Subcutaneous adipose tissue (tissue), 4 donors: Measurements from ENCODE around the gene SDSL. TPM values are rescaled to one million over a fixed set of nuclear protein-coding genes. Genes with fewer than 3 reads are reported as not detected.

ENCODE experiments used
- total RNA-seq, 4 donors: library from RNA; depleted of rRNA; stranded (reverse); fragments of >200 nt; gene quantifications; one replicate each; pipeline ENCODE4 v1.1.0, GENCODE V29; 2016
- TF ChIP-seq, protein P1 (sequence below): fragments of 450-650 bp; IDR thresholded peaks from one replicate; pipeline ENCODE4 v1.5.1; 2016; ENCODE audit warnings: low read depth, mild to moderate bottlenecking, control low read depth, antibody characterized with exemption, moderate library complexity

Gene SDSL
- total RNA-seq, 4 donors from 2014 or later: 2.9 to 12.1 (median 6.3) TPM

- TF ChIP-seq, protein P1, sequence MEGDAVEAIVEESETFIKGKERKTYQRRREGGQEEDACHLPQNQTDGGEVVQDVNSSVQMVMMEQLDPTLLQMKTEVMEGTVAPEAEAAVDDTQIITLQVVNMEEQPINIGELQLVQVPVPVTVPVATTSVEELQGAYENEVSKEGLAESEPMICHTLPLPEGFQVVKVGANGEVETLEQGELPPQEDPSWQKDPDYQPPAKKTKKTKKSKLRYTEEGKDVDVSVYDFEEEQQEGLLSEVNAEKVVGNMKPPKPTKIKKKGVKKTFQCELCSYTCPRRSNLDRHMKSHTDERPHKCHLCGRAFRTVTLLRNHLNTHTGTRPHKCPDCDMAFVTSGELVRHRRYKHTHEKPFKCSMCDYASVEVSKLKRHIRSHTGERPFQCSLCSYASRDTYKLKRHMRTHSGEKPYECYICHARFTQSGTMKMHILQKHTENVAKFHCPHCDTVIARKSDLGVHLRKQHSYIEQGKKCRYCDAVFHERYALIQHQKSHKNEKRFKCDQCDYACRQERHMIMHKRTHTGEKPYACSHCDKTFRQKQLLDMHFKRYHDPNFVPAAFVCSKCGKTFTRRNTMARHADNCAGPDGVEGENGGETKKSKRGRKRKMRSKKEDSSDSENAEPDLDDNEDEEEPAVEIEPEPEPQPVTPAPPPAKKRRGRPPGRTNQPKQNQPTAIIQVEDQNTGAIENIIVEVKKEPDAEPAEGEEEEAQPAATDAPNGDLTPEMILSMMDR: no peak
Observed at GRCh38 chr12:113467142-113467501, 44.9 kb downstream of the SDSL start.

GRCh38 chr12:113467502-113468364 is 45.6 kb downstream of the SDSL start:
- TF ChIP-seq, protein P1: no peak

- TF ChIP-seq, protein P1: no peak
Observed at GRCh38 chr12:113468365-113469223, 46.4 kb downstream of the SDSL start.

DNA sequence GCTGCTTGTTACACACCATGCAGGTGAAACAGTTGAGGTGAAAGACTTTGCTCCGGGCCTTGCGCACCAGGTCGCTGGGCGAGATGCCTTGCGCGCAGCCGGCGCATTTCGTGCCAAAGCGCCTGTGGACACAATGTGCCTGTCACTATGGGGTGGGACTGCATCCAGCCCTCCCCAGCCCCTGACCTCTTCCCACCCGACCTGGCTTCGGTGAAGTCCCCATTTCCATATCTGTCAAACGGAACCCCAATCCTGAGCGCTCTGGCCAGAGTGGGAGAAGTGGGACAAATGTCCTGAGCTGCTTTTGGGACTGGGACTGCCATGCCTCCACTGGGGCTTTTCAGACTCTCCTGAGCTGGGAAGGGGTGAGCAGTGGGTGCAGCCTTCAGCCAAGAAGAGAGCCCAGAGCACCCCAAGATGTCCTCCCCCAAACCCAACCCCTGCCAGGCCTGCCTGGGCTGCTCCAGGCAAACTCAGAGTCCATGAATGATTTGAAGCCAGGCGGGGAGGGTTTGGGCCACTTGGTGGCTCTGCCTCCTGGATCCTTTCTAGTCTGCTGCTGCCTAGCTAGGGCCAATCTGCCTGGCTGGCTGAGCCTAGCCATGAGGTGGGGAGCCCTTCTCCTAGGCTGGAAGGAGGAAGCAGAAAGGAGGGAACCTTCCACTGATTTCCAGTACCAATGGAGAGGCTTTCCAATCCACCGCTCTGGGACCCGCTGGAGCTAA is 47.2 kb downstream of the SDSL start:
- TF ChIP-seq, protein P1: no peak

DNA sequence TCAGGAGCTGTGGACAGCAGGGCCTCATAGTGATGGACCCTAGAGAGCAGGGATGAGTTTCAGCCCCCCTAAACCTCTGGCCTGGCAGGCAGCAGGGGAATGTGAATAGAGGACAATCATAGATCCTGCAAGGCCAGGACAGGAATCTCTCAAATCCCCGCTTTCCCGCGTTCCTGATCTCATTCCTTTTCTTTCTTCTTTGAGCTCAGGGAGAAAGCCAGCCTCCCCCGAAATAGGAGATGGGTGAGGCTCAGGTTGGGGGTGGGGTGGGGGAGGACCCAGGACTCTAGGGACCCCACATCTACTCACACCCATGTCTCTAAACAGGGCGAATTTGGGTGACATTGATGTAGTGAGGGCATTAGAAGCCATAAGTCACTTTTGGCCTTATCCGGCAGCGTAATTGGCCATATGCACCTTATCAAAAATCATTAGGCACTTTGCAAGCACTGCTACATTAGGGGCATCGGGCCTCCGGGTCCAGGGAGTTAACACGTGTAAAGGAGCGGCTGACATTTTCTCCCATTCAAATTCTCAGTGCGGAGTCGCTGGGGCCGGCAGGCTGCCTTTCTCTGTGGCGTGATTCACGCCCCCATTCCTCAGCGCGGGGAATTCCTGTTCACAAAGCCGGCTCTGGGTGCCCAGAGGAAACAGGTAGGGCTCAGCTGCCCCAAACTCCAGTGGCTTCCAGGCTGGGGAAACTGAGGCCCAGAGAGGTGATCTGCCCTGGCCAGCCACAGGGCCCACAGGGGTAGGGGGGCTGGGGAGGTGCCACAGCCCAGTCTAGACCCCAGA is 48.0 kb downstream of the SDSL start:
- TF ChIP-seq, protein P1: no peak

DNA sequence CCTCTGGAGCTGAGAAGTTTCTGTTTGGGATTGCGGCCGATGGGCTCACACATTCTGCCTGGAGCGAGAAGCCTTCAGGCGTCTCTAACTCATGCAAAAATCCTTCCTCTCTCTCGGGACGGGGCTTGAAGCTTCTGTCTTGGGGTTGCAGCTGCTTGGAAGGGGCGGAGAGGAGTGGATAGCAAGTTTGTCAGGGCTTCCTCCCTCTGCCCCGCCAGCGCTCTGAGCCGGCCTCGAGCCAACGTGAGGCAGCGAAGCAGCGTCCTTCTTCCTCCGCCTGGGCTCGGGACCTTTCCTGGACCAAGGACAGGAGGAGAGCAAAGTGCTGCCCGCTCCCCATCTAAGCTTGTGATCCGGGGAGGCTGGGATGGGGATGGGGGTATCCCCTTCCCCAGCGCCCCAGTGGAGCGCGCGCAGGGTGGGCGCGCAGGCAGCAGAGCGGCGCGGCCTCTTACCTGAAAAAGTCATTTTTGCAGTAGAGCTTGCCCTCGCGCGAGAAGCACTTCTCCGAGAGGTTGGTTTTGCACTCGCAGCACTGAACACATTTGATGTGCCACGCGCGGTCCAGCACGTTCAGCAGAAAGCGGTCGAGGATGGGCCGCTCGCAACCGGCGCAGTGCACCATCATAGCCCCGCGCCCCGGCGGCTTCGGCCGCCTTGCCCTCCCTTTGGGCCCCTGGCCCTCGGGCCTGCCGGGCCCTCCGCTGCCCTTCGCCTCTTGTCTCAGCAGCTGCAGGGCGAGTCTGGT is 48.9 kb downstream of the SDSL start:
- TF ChIP-seq, protein P1: no peak
